NB4 (cell line): ENCODE data around the gene BICD2.

Experiments
- MYC ChIP-seq: IDR thresholded peaks from 2 replicates; pipeline ENCODE4 v1.6.1; 2011; ENCODE audit warnings: low read depth, low read length
- POLR2A ChIP-seq: IDR thresholded peaks from 2 replicates; pipeline ENCODE4 v1.6.1; 2011; ENCODE audit warnings: mild to moderate bottlenecking; ENCODE audit not compliant: insufficient read length; ENCODE audit errors: extremely low read depth
- TF ChIP-seq, protein P1 (sequence below): IDR thresholded peaks from one replicate; pipeline ENCODE4 v1.5.1; 2012; ENCODE audit warnings: low read depth, low read length
- TF ChIP-seq, protein P2 (sequence below): IDR thresholded peaks from 2 replicates; pipeline ENCODE4 v1.6.1; 2011; ENCODE audit warnings: low read depth, low read length

DNA sequence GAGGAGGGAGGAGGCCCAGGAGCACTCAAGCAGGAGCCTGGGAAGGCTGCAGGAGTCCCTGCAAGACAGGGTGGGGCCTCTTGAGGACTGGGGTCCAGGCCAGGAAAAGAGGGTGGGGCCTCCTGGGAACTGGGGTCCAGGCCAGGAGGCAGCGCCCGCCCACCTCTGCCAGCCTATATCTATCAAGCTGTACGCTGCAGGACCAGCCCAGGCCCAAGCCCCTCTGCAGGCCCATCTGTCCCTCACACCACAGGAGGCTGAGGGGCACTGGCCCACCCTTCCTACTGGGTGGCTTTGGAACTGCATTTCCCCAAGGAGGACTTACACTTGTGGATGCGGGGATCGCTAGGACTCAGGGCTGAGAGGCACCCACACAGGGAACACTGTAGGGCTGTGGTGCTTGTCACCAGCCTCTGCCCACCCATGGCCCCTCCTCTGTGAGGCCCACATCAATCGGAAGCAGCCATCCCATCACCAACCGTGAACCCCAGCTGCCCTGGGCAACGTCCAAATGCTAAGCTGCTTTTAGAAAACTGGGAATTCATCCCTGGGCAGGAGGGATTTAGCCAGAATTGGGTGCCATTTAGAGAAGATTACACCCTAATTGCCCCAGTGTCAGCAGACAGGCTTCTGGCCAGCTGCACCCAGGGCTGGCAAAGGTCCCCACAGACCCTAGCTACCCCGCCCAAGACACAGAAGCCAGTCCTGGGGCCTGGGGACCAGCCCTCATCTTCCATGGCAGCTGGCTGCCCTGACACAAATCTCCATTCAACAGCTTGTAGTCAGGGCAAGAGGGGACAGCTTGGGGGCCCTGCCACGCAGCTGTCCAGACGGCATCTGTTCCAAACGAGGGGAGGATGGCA is 15.3 kb downstream of the BICD2 start:
- TF ChIP-seq, protein P1, sequence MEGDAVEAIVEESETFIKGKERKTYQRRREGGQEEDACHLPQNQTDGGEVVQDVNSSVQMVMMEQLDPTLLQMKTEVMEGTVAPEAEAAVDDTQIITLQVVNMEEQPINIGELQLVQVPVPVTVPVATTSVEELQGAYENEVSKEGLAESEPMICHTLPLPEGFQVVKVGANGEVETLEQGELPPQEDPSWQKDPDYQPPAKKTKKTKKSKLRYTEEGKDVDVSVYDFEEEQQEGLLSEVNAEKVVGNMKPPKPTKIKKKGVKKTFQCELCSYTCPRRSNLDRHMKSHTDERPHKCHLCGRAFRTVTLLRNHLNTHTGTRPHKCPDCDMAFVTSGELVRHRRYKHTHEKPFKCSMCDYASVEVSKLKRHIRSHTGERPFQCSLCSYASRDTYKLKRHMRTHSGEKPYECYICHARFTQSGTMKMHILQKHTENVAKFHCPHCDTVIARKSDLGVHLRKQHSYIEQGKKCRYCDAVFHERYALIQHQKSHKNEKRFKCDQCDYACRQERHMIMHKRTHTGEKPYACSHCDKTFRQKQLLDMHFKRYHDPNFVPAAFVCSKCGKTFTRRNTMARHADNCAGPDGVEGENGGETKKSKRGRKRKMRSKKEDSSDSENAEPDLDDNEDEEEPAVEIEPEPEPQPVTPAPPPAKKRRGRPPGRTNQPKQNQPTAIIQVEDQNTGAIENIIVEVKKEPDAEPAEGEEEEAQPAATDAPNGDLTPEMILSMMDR: no peak
- no peak for TF ChIP-seq MYC
- no peak for TF ChIP-seq POLR2A
- TF ChIP-seq, protein P2, sequence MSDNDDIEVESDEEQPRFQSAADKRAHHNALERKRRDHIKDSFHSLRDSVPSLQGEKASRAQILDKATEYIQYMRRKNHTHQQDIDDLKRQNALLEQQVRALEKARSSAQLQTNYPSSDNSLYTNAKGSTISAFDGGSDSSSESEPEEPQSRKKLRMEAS: no peak
